PC-3 (cell line): Measurements from ENCODE around the gene AANAT. TPM values are rescaled to one million over a fixed set of nuclear protein-coding genes. Genes with fewer than 3 reads are reported as not detected.

Experiments used
- ATAC-seq: fragments of 200-7000 bp; cut with Tn5 transposase; 2 replicates; pipeline ENCODE4 v1.9.1; 2020; ENCODE audit warnings: mild to moderate bottlenecking, moderate library complexity
- BruUV-seq: library from RNA; stranded (reverse); fragments of 400-500 nt; replicated peaks from 2 replicates; lab custom pipeline; 2021; lab: Mats Ljungman, UMichigan
- CTCF ChIA-PET: fragments of 300-600 bp; sonication (Branson Sonifier 250); formaldehyde crosslinking; loops from one replicate; lab custom pipeline; 2022; ENCODE audit warnings: antibody characterized with exemption; lab: Charles Lee
- POLR2A ChIA-PET: fragments of 300-600 bp; sonication (Branson Sonifier 250); formaldehyde crosslinking; loops from one replicate; lab custom pipeline; 2022; ENCODE audit warnings: antibody characterized with exemption; ENCODE audit not compliant: unreplicated experiment; lab: Charles Lee
- DNase-seq: peaks from one replicate; pipeline ENCODE4 v3.0.0-alpha.2; 2015
- H2AFZ ChIP-seq: fragments of 300-600 bp; sonication (generic); 2 replicates; pipeline ENCODE4 v1.6.0; 2016; ENCODE audit warnings: antibody characterized with exemption, low read length
- H3F3A ChIP-seq: fragments of 300-600 bp; sonication (generic); one replicate; pipeline ENCODE4 v1.6.0; 2017; ENCODE audit warnings: antibody characterized with exemption, low read length, control low read depth, mild to moderate bottlenecking; ENCODE audit not compliant: unreplicated experiment
- H3K27ac ChIP-seq: fragments of 300-600 bp; sonication (generic); 2 replicates; pipeline ENCODE4 v1.5.1; 2016; ENCODE audit warnings: mild to moderate bottlenecking, low read length
- H3K27me3 ChIP-seq: fragments of 300-600 bp; sonication (generic); 2 replicates; pipeline ENCODE4 v1.6.1; 2016; ENCODE audit warnings: low read length, mixed read lengths
- H3K36me3 ChIP-seq: fragments of 300-600 bp; sonication (generic); 2 replicates; pipeline ENCODE4 v1.6.1; 2016; ENCODE audit warnings: low read depth, mixed run types, low read length, mixed read lengths
- H3K4me1 ChIP-seq: fragments of 300-600 bp; sonication (generic); 2 replicates; pipeline ENCODE4 v1.5.1; 2016; ENCODE audit warnings: low read length; ENCODE audit not compliant: insufficient read depth
- H3K4me2 ChIP-seq: fragments of 300-600 bp; sonication (generic); 2 replicates; pipeline ENCODE4 v1.6.0; 2016; ENCODE audit warnings: low read length
- H3K4me3 ChIP-seq: fragments of 300-600 bp; sonication (generic); 2 replicates; pipeline ENCODE4 v1.5.1; 2016; ENCODE audit warnings: mild to moderate bottlenecking, low read length, mixed read lengths
- H3K79me2 ChIP-seq: fragments of 300-600 bp; sonication (generic); 2 replicates; pipeline ENCODE4 v1.6.1; 2017; ENCODE audit warnings: low read length, mixed read lengths
- H3K9ac ChIP-seq: fragments of 300-600 bp; sonication (generic); 2 replicates; pipeline ENCODE4 v1.6.0; 2016; ENCODE audit warnings: mild to moderate bottlenecking, low read length
- H3K9me2 ChIP-seq: fragments of 300-600 bp; sonication (generic); replicated peaks from 2 replicates; pipeline ENCODE4 v1.6.1; 2016; ENCODE audit warnings: mixed run types, low read length, mixed read lengths
- H3K9me3 ChIP-seq: fragments of 300-600 bp; sonication (generic); 2 replicates; pipeline ENCODE4 v1.6.1; 2016; ENCODE audit warnings: low read length, mixed read lengths
- H4K20me1 ChIP-seq: fragments of 300-600 bp; sonication (generic); 2 replicates; pipeline ENCODE4 v1.6.1; 2016; ENCODE audit warnings: low read length, mixed read lengths
- CTCF ChIP-seq: fragments of 300-600 bp; sonication (generic); conservative IDR thresholded peaks from 2 replicates; pipeline ENCODE4 v1.5.1; 2017; ENCODE audit warnings: antibody characterized with exemption, low read depth, mild to moderate bottlenecking, low read length
- EZH2 ChIP-seq: fragments of 300-600 bp; sonication (generic); IDR thresholded peaks from one replicate; pipeline ENCODE4 v1.6.1; 2017; ENCODE audit warnings: antibody characterized with exemption, mild to moderate bottlenecking, low read length; ENCODE audit not compliant: unreplicated experiment
- EZH2phosphoT487 ChIP-seq: fragments of 300-600 bp; sonication (generic); IDR thresholded peaks from 2 replicates; pipeline ENCODE4 v1.6.1; 2018; ENCODE audit warnings: mild to moderate bottlenecking, antibody characterized with exemption, low read length, borderline replicate concordance
- intact Hi-C: fragments of 100-400 bp; cut with micrococcal nuclease; formaldehyde crosslinking; loops from 2 replicates; pipeline ENCODE4 v1.9.0; 2023
- total RNA-seq: library from RNA; depleted of rRNA; stranded (reverse); fragments of >200 nt; gene quantifications from 2 replicates; pipeline ENCODE4 v1.2.3, GENCODE V29; 2014

Gene AANAT
- total RNA-seq, 1 experiment from 2014 or later = not detected

DNA sequence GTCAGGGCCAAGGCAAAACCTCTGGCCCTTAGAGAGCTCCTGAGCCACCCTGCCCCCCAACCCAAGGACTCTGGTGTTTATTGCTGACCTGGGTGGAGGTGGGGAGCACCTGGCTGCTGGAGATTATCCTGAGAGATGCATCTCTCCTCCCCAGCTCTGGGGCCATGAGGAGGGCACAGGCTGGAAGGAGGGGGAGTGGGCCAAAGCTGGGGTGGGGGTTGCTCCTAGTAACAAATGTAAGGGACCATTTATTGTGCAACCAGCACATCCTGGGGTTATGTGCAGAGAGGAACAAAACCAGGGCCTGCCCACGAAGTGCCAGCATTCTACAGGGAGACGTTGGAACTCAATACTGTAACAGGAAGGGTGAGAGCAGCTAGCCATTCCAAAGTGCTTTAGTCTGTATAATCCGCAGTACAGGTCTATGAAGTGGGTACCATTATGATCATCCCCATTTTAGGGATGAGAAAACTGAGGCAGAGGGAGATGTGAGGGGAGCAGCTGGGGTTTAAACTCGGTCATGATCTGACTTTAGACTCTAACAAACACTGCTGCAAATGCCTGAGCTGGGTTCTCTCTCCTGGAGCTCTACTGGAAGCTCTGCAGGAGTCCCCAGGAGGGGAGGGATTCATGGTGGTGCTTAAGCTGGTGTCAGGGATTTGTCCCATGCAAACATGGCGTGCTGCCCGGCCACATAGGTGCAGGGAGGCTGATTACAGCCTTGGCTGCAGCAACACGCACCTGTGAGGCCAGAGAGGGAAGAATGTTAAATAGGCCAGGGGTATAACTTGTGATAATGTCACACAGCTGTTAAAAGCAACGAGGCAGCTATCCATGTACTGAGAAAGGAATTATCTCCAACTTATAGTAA, 35.2 kb downstream of the AANAT start:
- H3K79me2 ChIP-seq = peaks cover 34% of the 10 kb centered on the region
- BruUV-seq = no TSS peak
- no peak for ATAC-seq
- DNase-seq = no peak
- ChIA-PET POLR2A (no interaction called here), CTCF (interaction anchor here (0.8 kb wide), 1 partner anchor 44 kb away, joined by 7 read pairs; no protein-coding TSS in a partner anchor)
- H3K36me3 ChIP-seq = no peaks in the 10 kb centered on the region
- no peaks in the 10 kb centered on the region for H3F3A ChIP-seq
- no peaks in the 10 kb centered on the region for H3K9me2 ChIP-seq
- H3K27ac ChIP-seq = no peak overlapping the region
- H3K4me2 ChIP-seq = no peak overlapping the region
- no peak overlapping the region for H3K9ac ChIP-seq
- no peaks in the 10 kb centered on the region for H3K9me3 ChIP-seq
- no peak for TF ChIP-seq EZH2
- TF ChIP-seq CTCF = no peak
- TF ChIP-seq EZH2phosphoT487 = no peak
- no peak overlapping the region for H3K4me3 ChIP-seq
- no peaks in the 10 kb centered on the region for H3K27me3 ChIP-seq
- peaks cover 3% of the 10 kb centered on the region; the same call in 1 of the 2 replicates for H4K20me1 ChIP-seq
- peaks cover 34% of the 10 kb centered on the region for H3K4me1 ChIP-seq
- no peak overlapping the region for H2AFZ ChIP-seq
- intact Hi-C loops = no loop called here

- intact Hi-C loops = no loop called here
- no peak for ATAC-seq
- no TSS peak for BruUV-seq
These were observed 36.7 kb downstream of the AANAT start for GRCh38 chr17:76504117-76504516.

More at GRCh38 chr17:76504117-76504516, 36.7 kb downstream of the AANAT start:
- POLR2A ChIA-PET = no interaction called here
- TF ChIP-seq EZH2phosphoT487 (no peak), EZH2 (no peak), CTCF (peak; percentile 39; the same call in 1 of the 2 replicates)
- no peaks in the 10 kb centered on the region for H3K9me2 ChIP-seq
- H3F3A ChIP-seq = no peaks in the 10 kb centered on the region
- no peaks in the 10 kb centered on the region for H3K27me3 ChIP-seq
- no peaks in the 10 kb centered on the region; the same call in 1 of the 2 replicates for H4K20me1 ChIP-seq
- H3K4me3 ChIP-seq = no peak overlapping the region
- H3K27ac ChIP-seq = no peak overlapping the region
- H3K79me2 ChIP-seq = peaks cover 20% of the 10 kb centered on the region
- peaks cover 19% of the 10 kb centered on the region for H3K4me1 ChIP-seq
- H2AFZ ChIP-seq = no peak overlapping the region
- no peak overlapping the region for H3K9ac ChIP-seq
- DNase-seq = no peak
- H3K9me3 ChIP-seq = no peaks in the 10 kb centered on the region
- H3K4me2 ChIP-seq = no peak overlapping the region
- H3K36me3 ChIP-seq = no peaks in the 10 kb centered on the region
- CTCF ChIA-PET = interaction anchor here (0.5 to 0.7 kb wide), 2 partner anchors 120 to 214 kb away, joined by 3 to 4 read pairs; no protein-coding TSS in a partner anchor
